PC-9 (cell line): ENCODE results near the gene TMC2. TPM values are rescaled to one million over a fixed set of nuclear protein-coding genes. Genes with fewer than 3 reads are reported as not detected.
"Not testable (repeated sequence)": the region's sequence is repeated elsewhere in the genome, so short reads cannot be mapped to it uniquely, and the experiment has no call there.

Source experiments
- Bru-seq: library from RNA; stranded (reverse); fragments of 400-500 nt; gene quantifications from one replicate; lab custom pipeline; 2021; lab: Mats Ljungman, UMichigan
- BruChase-seq, 2 experiments: library from RNA; stranded (reverse); fragments of 400-500 nt; gene quantifications; one replicate each; lab custom pipeline; 2021; lab: Mats Ljungman, UMichigan
- BruUV-seq: library from RNA; stranded (reverse); fragments of 400-500 nt; replicated peaks from 2 replicates; lab custom pipeline; 2021; lab: Mats Ljungman, UMichigan
- CTCF ChIA-PET: fragments of 300-600 bp; sonication (Branson Sonifier 250); formaldehyde crosslinking; loops from one replicate; lab custom pipeline; 2022; ENCODE audit warnings: antibody characterized with exemption; lab: Charles Lee
- POLR2A ChIA-PET: fragments of 300-600 bp; sonication (Branson Sonifier 250); formaldehyde crosslinking; loops from one replicate; lab custom pipeline; 2022; ENCODE audit warnings: antibody characterized with exemption; ENCODE audit not compliant: unreplicated experiment; lab: Charles Lee
- DNase-seq, 2 experiments: peaks; one replicate each; pipeline versions ENCODE4 v3.0.0 to v3.0.0-alpha.2; 2015 to 2022; ENCODE audit warnings: mixed read lengths in 1 of 2
- H2AFZ ChIP-seq: fragments of 200-600 bp; sonication (generic); 2 replicates; pipeline ENCODE4 v1.8.1; 2017; ENCODE audit warnings: antibody characterized with exemption
- H3F3A ChIP-seq: fragments of 200-600 bp; sonication (generic); 2 replicates; pipeline ENCODE4 v1.8.1; 2017; ENCODE audit warnings: antibody characterized with exemption, mild to moderate bottlenecking, low read depth; ENCODE audit not compliant: insufficient read depth
- H3K27ac ChIP-seq: fragments of 200-600 bp; sonication (generic); 2 replicates; pipeline ENCODE4 v1.6.1; 2016; ENCODE audit warnings: mixed run types
- H3K27me3 ChIP-seq: fragments of 200-600 bp; sonication (generic); 2 replicates; pipeline ENCODE4 v1.6.1; 2016; ENCODE audit warnings: low read depth, mixed run types; ENCODE audit not compliant: insufficient read depth
- H3K36me3 ChIP-seq: fragments of 200-600 bp; sonication (generic); 2 replicates; pipeline ENCODE4 v1.6.1; 2016; ENCODE audit warnings: low read depth, mixed run types
- H3K4me1 ChIP-seq: fragments of 200-600 bp; sonication (generic); replicated peaks from 2 replicates; pipeline ENCODE4 v1.6.1; 2016; ENCODE audit warnings: mixed run types; ENCODE audit not compliant: insufficient read depth
- H3K4me2 ChIP-seq: fragments of 200-600 bp; sonication (generic); 2 replicates; pipeline ENCODE4 v1.6.1; 2017; ENCODE audit warnings: mixed run types
- H3K4me3 ChIP-seq: fragments of 200-600 bp; sonication (generic); 2 replicates; pipeline ENCODE4 v1.6.1; 2016; ENCODE audit warnings: mixed run types
- H3K79me2 ChIP-seq: fragments of 200-600 bp; sonication (generic); 2 replicates; pipeline ENCODE4 v1.6.1; 2017; ENCODE audit warnings: low read depth, mixed run types
- H3K9me2 ChIP-seq: fragments of 200-600 bp; sonication (generic); 2 replicates; pipeline ENCODE4 v1.8.1; 2017; ENCODE audit warnings: mild to moderate bottlenecking; ENCODE audit not compliant: insufficient read depth
- H3K9me3 ChIP-seq: fragments of 200-600 bp; sonication (generic); 2 replicates; pipeline ENCODE4 v1.8.1; 2016; ENCODE audit warnings: low read depth; ENCODE audit not compliant: insufficient read depth
- H4K20me1 ChIP-seq: fragments of 200-600 bp; sonication (generic); 2 replicates; pipeline ENCODE4 v1.8.1; 2017; ENCODE audit not compliant: insufficient read depth
- EZH2 ChIP-seq: fragments of 200-600 bp; sonication (generic); IDR thresholded peaks from 2 replicates; pipeline ENCODE4 v1.8.0; 2017; ENCODE audit warnings: antibody characterized with exemption, low read depth
- intact Hi-C: fragments of 100-400 bp; cut with micrococcal nuclease; formaldehyde crosslinking; loops from one replicate; pipeline ENCODE4 v1.10.0; 2022; ENCODE audit not compliant: unreplicated experiment
- long read RNA-seq: library from polyadenylated mRNA; stranded (forward); transcript quantifications from one replicate; pipeline ENCODE4 v2.0.0, GENCODE V29; 2022
- total RNA-seq: library from RNA; stranded (reverse); gene quantifications from 2 replicates; pipeline ENCODE4 v1.2.3, GENCODE V29; 2021
- TF ChIP-seq, protein P1 (sequence below): fragments of 200-600 bp; sonication (generic); conservative IDR thresholded peaks from 2 replicates; pipeline ENCODE4 v1.6.1; 2017; ENCODE audit warnings: mixed run types, antibody characterized with exemption, mild to moderate bottlenecking, moderate library complexity

TMC2 gene, protein sequence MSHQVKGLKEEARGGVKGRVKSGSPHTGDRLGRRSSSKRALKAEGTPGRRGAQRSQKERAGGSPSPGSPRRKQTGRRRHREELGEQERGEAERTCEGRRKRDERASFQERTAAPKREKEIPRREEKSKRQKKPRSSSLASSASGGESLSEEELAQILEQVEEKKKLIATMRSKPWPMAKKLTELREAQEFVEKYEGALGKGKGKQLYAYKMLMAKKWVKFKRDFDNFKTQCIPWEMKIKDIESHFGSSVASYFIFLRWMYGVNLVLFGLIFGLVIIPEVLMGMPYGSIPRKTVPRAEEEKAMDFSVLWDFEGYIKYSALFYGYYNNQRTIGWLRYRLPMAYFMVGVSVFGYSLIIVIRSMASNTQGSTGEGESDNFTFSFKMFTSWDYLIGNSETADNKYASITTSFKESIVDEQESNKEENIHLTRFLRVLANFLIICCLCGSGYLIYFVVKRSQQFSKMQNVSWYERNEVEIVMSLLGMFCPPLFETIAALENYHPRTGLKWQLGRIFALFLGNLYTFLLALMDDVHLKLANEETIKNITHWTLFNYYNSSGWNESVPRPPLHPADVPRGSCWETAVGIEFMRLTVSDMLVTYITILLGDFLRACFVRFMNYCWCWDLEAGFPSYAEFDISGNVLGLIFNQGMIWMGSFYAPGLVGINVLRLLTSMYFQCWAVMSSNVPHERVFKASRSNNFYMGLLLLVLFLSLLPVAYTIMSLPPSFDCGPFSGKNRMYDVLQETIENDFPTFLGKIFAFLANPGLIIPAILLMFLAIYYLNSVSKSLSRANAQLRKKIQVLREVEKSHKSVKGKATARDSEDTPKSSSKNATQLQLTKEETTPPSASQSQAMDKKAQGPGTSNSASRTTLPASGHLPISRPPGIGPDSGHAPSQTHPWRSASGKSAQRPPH
- total RNA-seq (not detected in 2 replicates), Bru-seq, nascent RNA (percentile 2 among the genes with signal in this experiment), BruChase-seq, experiment 1, labeled RNA remaining after a 2-hour chase (percentile 6 among the genes with signal in this experiment), BruChase-seq, experiment 2, labeled RNA remaining after a 6-hour chase (percentile 4 among the genes with signal in this experiment)
- long read RNA-seq: 0 reads

GRCh38 chr20:2536560-2536986, at the start of gene TMC2:
Gene TMC2 (plus strand): TSS chr20:2536573. CDS start chr20:2536622, 49 bp downstream.
- Histone ChIP-seq H3K4me1 (no peaks in the 10 kb centered on the region), H3K27ac (no peak within 1 kb of the TSS), H3K79me2 (no peaks in the 10 kb centered on the region), H3K9me2 (no peaks in the 10 kb centered on the region), H3K27me3 (peaks cover 96% of the 10 kb centered on the region), H3K4me2 (no peak within 1 kb of the TSS), H3K4me3 (no peak within 1 kb of the TSS), H3K9me3 (no peaks in the 10 kb centered on the region), H3F3A (no peaks in the 10 kb centered on the region), H2AFZ (no peak within 1 kb of the TSS), H4K20me1 (no peaks in the 10 kb centered on the region), H3K36me3 (no peaks in the 10 kb centered on the region)
- no peak for DNase-seq
- intact Hi-C loops: no loop called here
- ChIA-PET POLR2A (no interaction called here), CTCF (no interaction called here)
- BruUV-seq: no TSS peak
- no peak for TF ChIP-seq EZH2
- TF ChIP-seq, protein P1, sequence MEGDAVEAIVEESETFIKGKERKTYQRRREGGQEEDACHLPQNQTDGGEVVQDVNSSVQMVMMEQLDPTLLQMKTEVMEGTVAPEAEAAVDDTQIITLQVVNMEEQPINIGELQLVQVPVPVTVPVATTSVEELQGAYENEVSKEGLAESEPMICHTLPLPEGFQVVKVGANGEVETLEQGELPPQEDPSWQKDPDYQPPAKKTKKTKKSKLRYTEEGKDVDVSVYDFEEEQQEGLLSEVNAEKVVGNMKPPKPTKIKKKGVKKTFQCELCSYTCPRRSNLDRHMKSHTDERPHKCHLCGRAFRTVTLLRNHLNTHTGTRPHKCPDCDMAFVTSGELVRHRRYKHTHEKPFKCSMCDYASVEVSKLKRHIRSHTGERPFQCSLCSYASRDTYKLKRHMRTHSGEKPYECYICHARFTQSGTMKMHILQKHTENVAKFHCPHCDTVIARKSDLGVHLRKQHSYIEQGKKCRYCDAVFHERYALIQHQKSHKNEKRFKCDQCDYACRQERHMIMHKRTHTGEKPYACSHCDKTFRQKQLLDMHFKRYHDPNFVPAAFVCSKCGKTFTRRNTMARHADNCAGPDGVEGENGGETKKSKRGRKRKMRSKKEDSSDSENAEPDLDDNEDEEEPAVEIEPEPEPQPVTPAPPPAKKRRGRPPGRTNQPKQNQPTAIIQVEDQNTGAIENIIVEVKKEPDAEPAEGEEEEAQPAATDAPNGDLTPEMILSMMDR: no peak

DNA sequence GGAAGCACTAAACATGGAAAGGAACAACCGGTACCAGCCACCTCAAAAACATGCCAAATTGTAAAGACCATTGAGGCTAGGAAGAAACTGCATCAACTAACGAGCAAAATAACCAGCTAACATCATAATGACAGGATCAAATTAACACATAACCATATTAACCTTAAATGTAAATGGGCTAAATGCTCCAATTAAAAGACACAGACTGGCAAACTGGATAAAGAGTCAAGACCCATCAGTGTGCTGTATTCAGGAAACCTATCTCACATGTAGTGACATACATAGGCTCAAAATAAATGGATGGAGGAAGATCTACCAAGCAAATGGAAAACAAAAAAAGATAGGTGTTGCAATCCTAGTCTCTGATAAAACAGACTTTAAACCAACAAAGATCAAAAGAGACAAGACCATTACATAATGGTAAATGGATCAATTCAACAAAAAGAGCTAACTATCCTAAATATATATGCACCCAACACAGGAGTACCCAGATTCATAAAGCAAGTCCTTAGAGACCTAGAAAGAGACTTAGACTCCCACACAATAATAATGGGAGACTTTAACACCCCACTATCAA, 33.5 kb upstream of the TMC2 start:
- peaks cover 15% of the 10 kb centered on the region for H3K79me2 ChIP-seq
- POLR2A ChIA-PET, CTCF ChIA-PET: not testable (repeated sequence)

DNA sequence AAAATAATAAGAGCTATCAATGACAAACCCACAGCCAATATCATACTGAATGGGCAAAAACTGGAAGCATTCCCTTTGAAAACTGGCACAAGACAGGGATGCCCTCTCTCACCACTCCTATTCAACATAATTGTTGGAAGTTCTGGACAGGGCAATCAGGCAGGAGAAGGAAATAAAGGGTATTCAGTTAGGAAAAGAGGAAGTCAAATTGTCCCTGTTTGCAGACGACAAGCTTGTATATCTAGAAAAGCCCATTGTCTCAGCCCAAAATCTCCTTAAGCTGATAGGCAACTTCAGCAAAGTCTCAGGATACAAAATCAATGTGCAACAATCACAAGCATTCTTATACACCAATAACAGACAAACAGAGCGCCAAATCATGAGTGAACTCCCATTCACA, 31.6 kb upstream of the TMC2 start:
- H3K4me1 ChIP-seq, H3K4me2 ChIP-seq, intact Hi-C loops, H3F3A ChIP-seq, DNase-seq, H3K4me3 ChIP-seq, BruUV-seq, H3K27me3 ChIP-seq, H3K36me3 ChIP-seq, H3K27ac ChIP-seq, H3K9me2 ChIP-seq, POLR2A ChIA-PET, CTCF ChIA-PET, H4K20me1 ChIP-seq, H3K9me3 ChIP-seq, H2AFZ ChIP-seq: not testable (repeated sequence)
- H3K79me2 ChIP-seq: peaks cover 22% of the 10 kb centered on the region

More for the DNA sequence above, 33.5 kb upstream of the TMC2 start:
- DNase-seq, intact Hi-C loops, H3K4me1 ChIP-seq, H3F3A ChIP-seq, H3K27ac ChIP-seq, H3K4me2 ChIP-seq, H2AFZ ChIP-seq, BruUV-seq, H3K9me2 ChIP-seq, H3K27me3 ChIP-seq, H4K20me1 ChIP-seq, H3K36me3 ChIP-seq, H3K4me3 ChIP-seq, H3K9me3 ChIP-seq: not testable (repeated sequence)

GRCh38 chr20:2506426-2506825, 29.9 kb upstream of the TMC2 start:
- BruUV-seq, DNase-seq, H2AFZ ChIP-seq, H3K9me2 ChIP-seq, POLR2A ChIA-PET, H3K36me3 ChIP-seq, H3F3A ChIP-seq, H3K27ac ChIP-seq, H3K4me2 ChIP-seq, H3K9me3 ChIP-seq, H3K27me3 ChIP-seq, H4K20me1 ChIP-seq, H3K4me1 ChIP-seq, H3K4me3 ChIP-seq, CTCF ChIA-PET, intact Hi-C loops: not testable (repeated sequence)
- peaks cover 22% of the 10 kb centered on the region for H3K79me2 ChIP-seq
